GM21825 (cell line): ENCODE measurements around the gene GAS2L2.

Experiments
- ATAC-seq: cut with Tn5 transposase; IDR thresholded peaks from one replicate; pipeline ENCODE4 v1.9.1; 2021; ENCODE audit warnings: mild to moderate bottlenecking, moderate library complexity; ENCODE audit not compliant: unreplicated experiment

The GAS2L2 gene

GRCh38 chr17:35748341-35748841, 4.6 kb downstream of the GAS2L2 start:
- ATAC-seq: no peak

GRCh38 chr17:35747540-35748017, 5.5 kb downstream of the GAS2L2 start:
- no peak for ATAC-seq

- no peak for ATAC-seq
These were observed 7.2 kb downstream of the GAS2L2 start for GRCh38 chr17:35745749-35746320.

DNA sequence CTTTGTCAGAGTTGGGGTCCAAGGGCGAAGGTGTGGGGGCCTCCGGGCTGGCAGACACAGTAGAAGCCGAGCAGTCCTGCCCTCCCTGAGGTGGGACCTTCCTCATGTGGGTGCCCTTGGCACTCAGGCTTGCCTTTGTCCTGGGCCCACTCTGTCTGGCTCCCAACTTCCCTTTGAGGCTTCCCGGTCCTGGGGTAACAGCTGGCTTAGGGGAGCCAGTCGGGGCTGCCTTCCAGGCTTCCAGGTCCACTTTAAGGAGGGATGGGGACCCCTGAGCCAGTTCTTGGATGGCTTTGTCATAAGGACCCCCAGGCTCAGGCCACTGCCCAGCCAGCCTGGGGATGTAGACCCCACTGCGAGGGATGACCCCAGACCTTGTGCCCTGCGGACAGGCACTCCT, 7.8 kb downstream of the GAS2L2 start:
- ATAC-seq: no peak

- ATAC-seq: no peak
These were observed 8.2 kb downstream of the GAS2L2 start for GRCh38 chr17:35744830-35745229.

DNA sequence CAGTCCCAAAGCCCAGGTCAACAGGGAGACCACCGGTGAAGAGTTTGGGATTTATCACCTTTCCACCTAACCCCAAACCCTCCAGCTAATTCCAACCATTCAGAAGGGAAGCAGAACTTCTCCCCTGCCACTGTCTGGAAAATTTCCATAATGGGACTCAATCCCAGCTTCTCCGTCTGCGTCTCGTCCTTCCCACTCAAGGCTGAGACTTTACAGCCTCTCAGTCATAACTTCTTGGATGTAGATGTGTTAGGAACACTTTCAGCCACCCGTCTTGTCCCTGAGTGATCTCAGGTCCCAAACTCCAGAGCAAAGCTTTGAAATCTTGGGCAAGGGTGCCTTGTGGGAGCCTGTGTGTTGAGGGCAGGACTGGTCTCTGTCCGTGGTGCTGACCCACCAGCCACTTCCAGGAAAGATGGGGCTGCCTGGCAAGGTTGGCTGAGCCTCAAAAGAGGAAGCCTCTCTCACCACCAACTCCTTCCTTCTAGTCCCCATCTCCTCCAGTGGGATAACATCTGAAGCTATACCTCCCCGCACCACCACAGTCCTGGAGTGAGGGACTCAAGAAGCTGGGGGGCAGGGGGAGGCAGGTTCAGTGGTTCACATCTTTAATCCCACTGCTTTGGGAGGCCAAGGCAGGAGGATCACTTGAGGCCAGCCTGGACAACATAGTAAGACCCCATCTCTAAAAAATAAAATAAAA, 9.3 kb downstream of the GAS2L2 start:
- ATAC-seq: no peak

DNA sequence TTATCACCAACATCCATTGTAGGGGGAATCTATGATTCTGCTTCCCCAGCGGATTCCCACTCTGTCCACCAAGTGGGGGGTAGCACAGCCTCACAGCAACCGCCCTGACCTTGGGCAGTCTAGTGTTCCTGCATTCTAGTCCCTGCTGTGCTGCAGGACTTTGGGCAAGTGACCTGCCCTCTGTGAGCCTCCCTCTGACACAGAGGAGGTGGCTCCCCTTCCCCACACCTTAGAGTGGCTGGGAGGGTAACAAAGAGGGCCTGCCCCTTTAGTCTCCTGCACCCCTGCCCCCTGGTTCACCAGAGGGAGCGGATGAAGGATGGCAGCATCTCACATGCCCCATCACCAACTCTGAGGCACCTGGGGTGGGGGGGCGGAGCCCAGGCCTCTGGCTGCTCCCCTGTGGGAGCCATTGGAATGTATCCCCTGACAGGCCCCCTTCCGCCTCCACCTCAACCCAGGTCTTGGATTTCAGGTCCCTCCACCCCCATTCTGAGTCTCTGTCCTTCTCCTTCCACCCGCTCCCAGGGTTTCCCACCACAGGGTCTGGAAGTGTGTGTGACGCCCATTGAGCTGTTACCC, 10.1 kb downstream of the GAS2L2 start:
- ATAC-seq: no peak

DNA sequence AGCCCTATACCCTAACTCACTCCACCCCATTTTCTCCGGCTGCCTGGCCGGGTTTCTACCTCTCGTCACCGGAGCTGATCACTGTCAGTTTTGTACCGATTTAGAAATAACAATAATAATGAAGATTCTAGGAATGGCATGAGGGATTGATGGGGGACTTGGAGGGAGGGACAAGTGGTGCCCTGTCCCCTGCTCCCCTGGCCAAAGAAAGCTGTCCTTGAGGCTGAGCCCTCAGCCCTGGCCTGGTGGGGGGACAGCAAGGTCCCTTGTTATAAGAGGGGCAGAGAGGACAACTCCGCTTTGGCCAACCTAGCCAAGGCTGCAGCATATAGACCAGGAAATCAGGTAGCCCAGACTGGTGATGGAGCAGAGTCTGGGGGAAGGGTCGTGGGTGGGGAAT, 10.5 kb downstream of the GAS2L2 start:
- no peak for ATAC-seq

DNA sequence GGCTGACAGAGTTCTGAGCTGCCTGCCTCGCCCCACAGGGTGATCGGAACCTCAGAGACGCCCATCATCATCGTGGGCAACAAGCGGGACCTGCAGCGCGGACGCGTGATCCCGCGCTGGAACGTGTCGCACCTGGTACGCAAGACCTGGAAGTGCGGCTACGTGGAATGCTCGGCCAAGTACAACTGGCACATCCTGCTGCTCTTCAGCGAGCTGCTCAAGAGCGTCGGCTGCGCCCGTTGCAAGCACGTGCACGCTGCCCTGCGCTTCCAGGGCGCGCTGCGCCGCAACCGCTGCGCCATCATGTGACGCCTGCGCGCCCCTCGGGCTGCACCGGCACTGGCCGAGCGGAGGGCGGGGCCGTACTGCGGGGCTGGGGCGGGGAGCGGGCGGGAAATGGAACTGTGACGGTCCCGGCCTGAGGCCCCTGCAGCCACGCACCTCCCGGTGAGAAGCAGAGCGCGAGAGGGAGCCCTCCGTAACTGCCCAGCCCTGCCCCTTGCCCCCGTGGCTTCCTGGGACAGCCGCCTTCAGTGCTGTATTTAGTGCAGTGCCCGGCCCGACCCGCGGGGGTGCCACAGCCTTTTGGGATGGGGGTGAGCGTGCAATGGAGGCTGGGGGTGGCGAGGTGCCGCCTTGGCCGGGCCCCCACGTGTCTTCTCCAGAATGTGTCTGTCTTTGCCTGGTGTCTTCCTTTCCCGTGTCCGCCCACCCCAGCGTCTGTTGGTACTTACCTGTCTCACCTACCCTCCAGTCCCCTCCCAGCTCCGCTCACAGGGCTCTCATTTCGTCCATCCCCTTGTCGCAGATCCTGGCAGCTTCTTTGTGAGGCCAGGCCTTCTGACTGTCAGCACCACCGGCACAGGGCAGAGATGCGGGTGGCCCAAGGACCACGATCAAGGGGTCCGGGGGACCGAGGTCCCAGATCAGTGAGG, 11.8 kb downstream of the GAS2L2 start:
- no peak for ATAC-seq

GRCh38 chr17:35740216-35740615, 12.8 kb downstream of the GAS2L2 start:
- ATAC-seq: no peak

DNA sequence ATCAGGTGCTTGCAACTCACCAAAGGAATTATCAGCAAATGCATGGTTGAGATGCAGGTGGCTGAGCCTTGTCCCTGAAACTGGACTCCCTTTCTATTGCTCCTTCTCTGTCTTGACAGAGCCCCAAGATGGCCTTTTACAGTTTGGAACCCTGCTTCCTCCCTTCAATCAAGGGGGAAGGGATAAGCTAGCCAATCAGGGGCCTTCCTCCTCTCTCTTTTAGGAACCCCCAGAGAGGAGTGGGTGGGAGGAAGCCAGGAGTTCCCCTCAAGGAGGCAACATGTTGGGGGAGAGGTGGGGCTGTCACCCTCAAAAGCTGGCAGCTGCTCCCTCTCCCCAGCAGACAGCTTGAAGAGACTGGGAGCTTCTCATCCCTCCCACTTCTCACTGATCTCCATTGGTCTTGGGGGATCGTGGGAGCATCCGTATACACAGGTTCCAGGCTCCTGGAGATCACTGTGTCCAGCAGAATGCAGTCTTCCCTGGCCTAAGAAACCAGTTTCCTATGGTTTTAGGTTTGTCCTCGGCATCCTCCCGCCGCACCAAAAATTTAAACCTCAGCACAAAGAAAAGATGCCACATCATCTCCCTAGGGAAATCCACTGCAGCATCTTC, 14.4 kb downstream of the GAS2L2 start:
- ATAC-seq: no peak

- no peak for ATAC-seq
These were observed 16.8 kb downstream of the GAS2L2 start for GRCh38 chr17:35736236-35736635.

GRCh38 chr17:35735036-35735805, 17.8 kb downstream of the GAS2L2 start:
- ATAC-seq: no peak

- no peak for ATAC-seq
These were observed 18.6 kb downstream of the GAS2L2 start for GRCh38 chr17:35734396-35734795.

DNA sequence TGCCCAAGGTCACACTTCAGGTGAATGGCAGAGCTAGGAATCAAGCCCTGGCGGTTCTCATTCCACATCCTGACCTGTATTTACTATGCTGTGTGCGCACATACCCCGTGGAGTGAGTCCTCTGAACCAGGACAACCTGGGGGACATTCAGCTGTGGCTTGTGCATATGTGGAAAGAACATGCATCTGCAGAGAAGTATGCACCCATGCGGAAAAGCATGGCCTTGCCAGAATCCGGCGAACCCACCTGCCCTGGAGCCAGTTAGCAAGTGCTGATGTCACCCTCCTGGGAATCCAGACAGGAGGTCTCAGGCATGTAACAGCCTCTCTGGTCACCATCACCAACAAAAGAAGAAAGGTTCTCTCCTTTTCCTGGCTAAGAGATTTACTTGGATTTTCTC, 19.7 kb downstream of the GAS2L2 start:
- ATAC-seq: no peak

DNA sequence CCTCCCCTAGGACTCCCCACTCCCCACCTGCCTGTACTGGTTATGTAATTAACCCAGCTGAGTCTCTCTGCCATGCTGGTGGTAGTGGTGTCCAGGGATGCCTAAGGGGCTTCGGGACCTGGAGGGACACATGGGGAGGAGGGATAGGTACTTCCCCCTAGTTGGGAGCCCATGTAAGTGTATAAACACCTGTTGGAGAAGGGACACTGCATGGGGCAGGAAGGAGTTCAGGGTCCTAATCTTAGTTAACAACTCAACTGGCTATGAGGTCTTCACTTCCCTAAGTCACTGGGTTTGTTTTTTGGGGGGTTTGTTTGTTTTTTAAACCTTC, 20.3 kb downstream of the GAS2L2 start:
- no peak for ATAC-seq

GRCh38 chr17:35731917-35732805, 20.9 kb downstream of the GAS2L2 start:
- no peak for ATAC-seq

GRCh38 chr17:35731239-35731916, 21.7 kb downstream of the GAS2L2 start, which contains the start of gene RASL10B:
RASL10B (plus strand) TSS chr17:35731639; CDS start chr17:35735185, 3,546 bp downstream.
- ATAC-seq: no peak
